Keratinocyte (primary cell): ENCODE results near the gene SSTR5.

Experiments used
- CTCF ChIP-seq, 3 experiments: IDR thresholded peaks in 1 of 3; conservative IDR thresholded peaks in 1 of 3; optimal IDR thresholded peaks in 1 of 3; 2 replicates in 2 of 3; 3 replicates in 1 of 3; pipeline versions ENCODE3 to v1.5.1; 2011; ENCODE audit warnings: low read length in 3 of 3, mild to moderate bottlenecking in 3 of 3, moderate library complexity in 2 of 3, control low read depth in 1 of 3, inconsistent platforms in 1 of 3; ENCODE audit not compliant: insufficient read depth in 2 of 3; ENCODE audit errors: extremely low read depth in 1 of 3
- EZH2 ChIP-seq: IDR thresholded peaks from one replicate; pipeline ENCODE4 v1.6.1; 2012; ENCODE audit warnings: inconsistent platforms, mild to moderate bottlenecking, low read length, moderate library complexity

- no peak for TF ChIP-seq EZH2
- no peak for TF ChIP-seq CTCF (optimal IDR thresholded peaks at IDR 0.05 in 1 of 3, IDR thresholded peaks at IDR 0.05 in 1 of 3, conservative IDR thresholded peaks at IDR 0.05 in 1 of 3; ENCODE audit: extremely low read depth in 1 of 3, insufficient read depth in 2 of 3, low read length in 3 of 3)
Measured at GRCh38 chr16:1065469-1066128, 6.9 kb upstream of the SSTR5 start.
